NCI-H146 treated with DMSO at 0.1 percent for 48 hours (cell line): ENCODE results near the gene TMPRSS3.

Experiments used
- DNase-seq: peaks from one replicate; lab custom pipeline; 2025; ENCODE audit not compliant: unreplicated experiment; lab: John Stamatoyannopoulos, UW

TMPRSS3 gene

GRCh38 chr21:42374864-42375499 lies 20.9 kb downstream of the TMPRSS3 start:
- no peak for DNase-seq

- no peak for DNase-seq
Measured at GRCh38 chr21:42374457-42374856, 21.4 kb downstream of the TMPRSS3 start.

GRCh38 chr21:42373908-42374455 lies 21.9 kb downstream of the TMPRSS3 start:
- DNase-seq, result no peak

- DNase-seq, result no peak
Measured at GRCh38 chr21:42373196-42373907, 22.5 kb downstream of the TMPRSS3 start.

- DNase-seq, result no peak
Measured at GRCh38 chr21:42370894-42371654, 24.8 kb downstream of the TMPRSS3 start.

GRCh38 chr21:42369821-42370220 lies 26.0 kb downstream of the TMPRSS3 start:
- no peak for DNase-seq

- DNase-seq, result no peak
Measured at GRCh38 chr21:42367367-42368165, 28.3 kb downstream of the TMPRSS3 start.

GRCh38 chr21:42366292-42367010 lies 29.4 kb downstream of the TMPRSS3 start, which contains the start of gene TFF1:
TFF1 (minus strand) TSS chr21:42366535; CDS start chr21:42366495, 40 bp downstream.
- DNase-seq, result no peak

GRCh38 chr21:42365770-42366169 lies 30.1 kb downstream of the TMPRSS3 start:
- no peak for DNase-seq

GRCh38 chr21:42364304-42364865 lies 31.5 kb downstream of the TMPRSS3 start:
- DNase-seq, result no peak

- DNase-seq, result no peak
Measured at GRCh38 chr21:42363312-42363711, 32.5 kb downstream of the TMPRSS3 start.

- no peak for DNase-seq
Measured at GRCh38 chr21:42362700-42363099, 33.2 kb downstream of the TMPRSS3 start.

- DNase-seq, result no peak
Measured at GRCh38 chr21:42362198-42362597, 33.7 kb downstream of the TMPRSS3 start.

- no peak for DNase-seq
Measured at GRCh38 chr21:42361286-42361685, 34.6 kb downstream of the TMPRSS3 start.

- no peak for DNase-seq
Measured at GRCh38 chr21:42360317-42360716, 35.5 kb downstream of the TMPRSS3 start.

- DNase-seq, result no peak
Measured at GRCh38 chr21:42358937-42359336, 36.9 kb downstream of the TMPRSS3 start.

- DNase-seq, result no peak
Measured at GRCh38 chr21:42358261-42358660, 37.6 kb downstream of the TMPRSS3 start.

- DNase-seq, result no peak
Measured at GRCh38 chr21:42357307-42357706, 38.5 kb downstream of the TMPRSS3 start.

- no peak for DNase-seq
Measured at GRCh38 chr21:42356650-42357049, 39.2 kb downstream of the TMPRSS3 start.

GRCh38 chr21:42356046-42356445 lies 39.8 kb downstream of the TMPRSS3 start:
- no peak for DNase-seq
